Hepatic stellate cell (primary cell): ENCODE measurements around the gene MYL7.
A peak's percentile ranks its signal among the peaks of the same experiment; 100 is the strongest.
"Not testable (repeated sequence)": the region's sequence is repeated elsewhere in the genome, so short reads cannot be mapped to it uniquely, and the experiment has no call there.

Experiments used
- DNase-seq: peaks from one replicate; pipeline ENCODE4 v3.0.0; 2011; ENCODE audit warnings: low spot score

MYL7 gene

GRCh38 chr7:44171901-44172300 lies 30.8 kb upstream of the MYL7 start:
- not testable (repeated sequence) for DNase-seq

GRCh38 chr7:44167920-44168319 lies 26.8 kb upstream of the MYL7 start:
- DNase-seq = no peak

DNA sequence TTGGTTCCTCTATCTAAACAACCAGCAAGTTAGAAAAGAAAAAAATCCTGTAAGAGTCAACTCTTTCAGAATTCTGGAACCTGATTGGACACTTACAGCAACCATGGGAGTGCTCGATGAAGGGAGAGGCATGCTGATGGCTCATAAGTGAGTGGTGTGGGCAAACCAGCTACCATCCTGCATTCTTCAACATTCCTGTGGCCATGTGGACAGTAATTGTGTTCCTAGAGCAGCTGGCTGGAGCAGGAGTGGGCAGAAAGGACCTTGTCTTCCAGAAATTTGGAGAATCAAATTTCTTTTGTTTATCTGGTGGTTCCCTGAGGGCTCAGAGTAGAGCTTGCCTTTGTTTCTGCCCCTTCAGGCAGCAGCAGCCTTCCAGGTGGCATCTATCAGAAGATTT lies 22.5 kb upstream of the MYL7 start:
- peak; percentile 94 for DNase-seq

DNA sequence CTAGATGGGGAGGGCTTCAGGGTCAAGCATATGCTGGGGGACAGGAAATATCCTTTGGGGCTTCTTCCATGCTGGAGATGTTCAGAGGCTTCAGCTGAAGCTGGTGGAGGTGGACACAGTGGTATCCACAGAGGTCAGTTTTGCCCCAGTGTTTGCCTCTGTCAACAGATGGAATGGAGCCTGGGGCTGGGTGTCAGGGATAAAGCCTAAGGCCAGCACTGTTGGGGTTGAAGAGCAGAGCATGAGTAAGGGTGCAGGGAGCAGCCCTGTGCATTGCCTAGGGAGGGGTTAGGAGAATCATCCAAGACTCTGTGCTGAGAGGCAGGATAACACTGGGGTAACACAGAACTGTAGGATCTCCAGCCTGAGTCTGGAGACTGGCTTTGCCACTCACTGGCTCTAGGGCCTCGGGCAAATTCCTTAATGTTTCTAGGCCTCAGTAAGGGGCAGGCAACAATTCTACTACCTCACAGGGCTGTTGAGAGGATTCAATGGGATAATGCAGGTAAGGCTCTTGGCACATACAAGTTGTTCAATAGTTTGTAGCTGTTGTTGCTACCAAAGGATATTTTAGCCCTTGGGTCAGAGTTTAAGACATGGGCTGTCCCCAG lies 21.8 kb upstream of the MYL7 start:
- no peak for DNase-seq

DNA sequence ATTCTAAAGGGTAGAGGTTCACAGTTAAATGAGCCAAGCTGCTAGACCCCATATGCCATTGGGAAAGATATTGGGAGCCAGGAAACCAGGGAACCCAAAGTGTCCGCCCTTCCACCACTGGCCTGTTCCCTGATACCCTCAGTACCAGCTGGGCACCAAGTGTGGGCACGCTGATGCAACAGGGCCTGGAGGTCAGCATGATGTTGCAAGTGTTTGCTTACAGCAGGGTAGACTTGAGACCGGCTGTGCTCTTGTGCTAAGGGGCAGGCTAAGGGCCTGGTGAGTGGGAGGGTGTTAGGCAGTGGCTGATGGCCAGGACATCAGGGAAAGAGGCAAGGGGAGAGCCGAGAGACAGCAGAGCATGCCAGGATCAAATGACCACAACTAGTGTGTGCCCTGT lies 21.0 kb upstream of the MYL7 start:
- DNase-seq = no peak

- no peak for DNase-seq
Measured at GRCh38 chr7:44161371-44161770, 20.2 kb upstream of the MYL7 start.

- DNase-seq = no peak
Measured at GRCh38 chr7:44159824-44160630, 18.9 kb upstream of the MYL7 start.

GRCh38 chr7:44158873-44159631 lies 17.9 kb upstream of the MYL7 start:
- no peak for DNase-seq

GRCh38 chr7:44158096-44158872 lies 17.2 kb upstream of the MYL7 start:
- no peak for DNase-seq

DNA sequence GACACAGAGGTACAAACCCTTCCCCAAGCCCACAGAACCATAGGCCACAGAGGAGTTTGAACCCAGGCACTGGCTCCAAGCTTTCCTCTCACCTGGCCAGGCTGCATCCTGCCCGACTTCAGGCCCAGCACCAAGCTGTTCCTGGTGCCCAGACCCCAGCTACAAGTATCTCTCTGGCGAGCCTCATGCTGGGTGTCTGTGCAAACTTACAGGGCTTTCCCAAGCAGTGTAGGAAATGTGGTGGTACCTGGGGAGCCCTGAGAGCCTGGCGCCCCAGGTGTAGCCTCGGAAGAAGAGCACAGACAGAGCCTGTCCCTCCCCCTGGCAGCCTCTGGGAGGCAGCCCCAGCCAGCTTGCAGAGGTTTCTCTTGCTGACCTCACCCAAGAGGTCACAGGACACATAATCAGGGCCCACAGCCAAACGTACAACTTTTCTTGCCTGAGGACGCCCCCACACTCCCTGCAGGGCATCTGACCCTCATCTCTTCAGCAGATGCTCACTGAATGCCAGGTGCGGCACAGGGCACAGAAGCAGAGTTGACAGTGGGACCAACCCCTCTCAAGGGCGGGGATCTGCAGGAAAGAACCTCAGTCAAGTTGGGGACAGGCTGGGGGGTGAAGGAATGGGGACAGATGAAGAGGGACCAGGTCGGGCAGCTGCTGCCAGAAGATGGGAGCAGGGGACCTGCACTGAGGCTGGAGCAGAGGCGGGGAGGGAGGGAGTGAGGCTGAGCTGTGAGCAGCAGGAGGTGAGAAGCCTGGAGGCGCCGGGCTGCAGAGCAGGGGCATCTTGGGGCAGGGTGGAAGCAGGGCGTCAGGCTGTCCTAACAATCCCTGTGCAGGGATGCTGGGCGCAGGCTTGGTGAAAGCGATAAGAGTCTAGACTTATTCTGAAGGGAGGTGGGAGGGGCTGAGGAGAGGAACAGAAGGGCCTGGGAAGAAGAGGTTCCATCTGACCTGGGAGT lies 16.3 kb upstream of the MYL7 start:
- no peak for DNase-seq

DNA sequence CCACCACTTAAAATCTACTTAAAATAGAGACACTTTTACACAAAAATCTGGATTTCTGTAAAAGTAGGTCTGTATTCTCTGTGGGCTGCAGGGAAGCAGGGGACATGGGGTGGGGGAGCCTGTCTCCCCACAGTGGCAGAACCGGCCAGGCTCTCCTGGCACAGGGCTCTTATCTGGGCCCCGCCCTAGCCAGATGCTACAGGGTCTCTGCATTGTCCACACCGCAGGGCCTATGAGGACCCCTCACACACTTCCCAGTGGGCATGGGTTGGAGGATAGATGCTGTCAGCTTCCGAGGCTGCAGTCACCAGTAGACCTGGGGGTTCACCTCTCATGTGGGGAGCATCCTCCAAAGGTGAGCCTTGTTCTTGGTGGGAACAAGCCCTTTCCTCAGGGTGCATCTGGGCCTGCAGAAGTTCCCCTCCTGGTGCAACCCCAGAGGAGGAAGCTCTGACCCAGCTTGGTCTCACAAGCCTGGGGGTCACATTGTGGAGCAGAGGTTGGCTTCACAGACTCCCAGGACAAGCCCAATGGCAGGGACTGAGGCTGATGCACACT lies 15.4 kb upstream of the MYL7 start:
- DNase-seq = no peak

GRCh38 chr7:44155191-44156185 lies 14.4 kb upstream of the MYL7 start:
- DNase-seq = no peak

DNA sequence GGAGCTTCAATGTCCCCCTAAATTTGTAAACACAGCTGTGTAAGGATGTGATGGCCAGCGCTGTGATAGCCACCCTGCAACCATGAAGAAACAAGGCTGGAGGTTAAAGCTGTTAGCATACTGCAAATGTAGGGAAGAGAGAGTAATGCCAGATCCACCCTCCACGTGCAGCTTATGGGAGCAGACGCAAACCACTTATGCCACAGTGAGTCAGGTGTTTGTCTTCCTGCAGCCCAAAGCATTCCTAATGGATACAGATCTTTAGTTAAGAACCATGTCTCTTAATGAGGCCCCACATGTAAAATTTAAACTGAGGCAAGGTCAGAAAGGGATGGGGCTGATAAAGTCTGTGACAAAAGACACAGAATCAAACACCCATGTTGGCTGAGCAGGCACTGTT lies 13.6 kb upstream of the MYL7 start:
- no peak for DNase-seq

DNA sequence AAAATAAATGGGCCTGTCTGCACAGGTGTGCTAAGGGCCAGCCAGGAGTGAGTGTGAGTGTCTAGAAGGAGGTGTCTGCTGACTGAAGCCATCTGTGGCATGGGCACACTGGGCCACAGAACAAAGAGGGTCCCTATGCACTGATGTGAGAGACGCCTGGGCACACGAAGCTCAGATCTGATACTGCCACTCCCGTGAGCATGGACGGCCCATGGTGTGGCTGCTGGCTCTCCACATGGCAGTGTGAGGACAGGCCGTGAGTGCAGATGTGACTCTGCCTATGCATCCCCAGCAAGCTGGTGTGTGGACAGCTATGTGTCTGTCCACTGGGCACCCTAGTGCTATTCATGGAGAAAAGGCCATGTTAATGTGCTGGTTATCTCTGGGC lies 12.8 kb upstream of the MYL7 start:
- DNase-seq = no peak

- no peak for DNase-seq
Measured at GRCh38 chr7:44152971-44153947, 12.1 kb upstream of the MYL7 start.

DNA sequence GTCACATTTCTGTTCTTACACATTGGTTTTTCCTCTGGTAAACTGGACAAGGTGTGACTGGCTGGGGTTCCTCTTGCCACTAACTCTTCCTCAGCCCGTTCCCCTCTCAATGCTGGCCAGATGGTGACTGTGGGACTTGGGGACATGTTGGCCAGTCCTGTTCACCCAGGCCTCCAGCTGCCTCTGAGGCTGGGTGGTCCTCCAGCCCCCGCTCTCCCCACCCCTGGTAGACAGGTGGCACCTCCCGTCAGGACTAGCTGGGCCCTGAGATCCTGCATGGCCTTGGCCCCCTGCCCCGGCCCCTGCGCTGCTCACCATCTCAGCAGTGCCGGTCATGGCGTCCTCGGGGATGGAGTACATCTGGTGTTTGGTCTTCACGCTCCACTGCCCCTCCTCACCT lies 10.8 kb upstream of the MYL7 start:
- DNase-seq = peak; percentile 1

DNA sequence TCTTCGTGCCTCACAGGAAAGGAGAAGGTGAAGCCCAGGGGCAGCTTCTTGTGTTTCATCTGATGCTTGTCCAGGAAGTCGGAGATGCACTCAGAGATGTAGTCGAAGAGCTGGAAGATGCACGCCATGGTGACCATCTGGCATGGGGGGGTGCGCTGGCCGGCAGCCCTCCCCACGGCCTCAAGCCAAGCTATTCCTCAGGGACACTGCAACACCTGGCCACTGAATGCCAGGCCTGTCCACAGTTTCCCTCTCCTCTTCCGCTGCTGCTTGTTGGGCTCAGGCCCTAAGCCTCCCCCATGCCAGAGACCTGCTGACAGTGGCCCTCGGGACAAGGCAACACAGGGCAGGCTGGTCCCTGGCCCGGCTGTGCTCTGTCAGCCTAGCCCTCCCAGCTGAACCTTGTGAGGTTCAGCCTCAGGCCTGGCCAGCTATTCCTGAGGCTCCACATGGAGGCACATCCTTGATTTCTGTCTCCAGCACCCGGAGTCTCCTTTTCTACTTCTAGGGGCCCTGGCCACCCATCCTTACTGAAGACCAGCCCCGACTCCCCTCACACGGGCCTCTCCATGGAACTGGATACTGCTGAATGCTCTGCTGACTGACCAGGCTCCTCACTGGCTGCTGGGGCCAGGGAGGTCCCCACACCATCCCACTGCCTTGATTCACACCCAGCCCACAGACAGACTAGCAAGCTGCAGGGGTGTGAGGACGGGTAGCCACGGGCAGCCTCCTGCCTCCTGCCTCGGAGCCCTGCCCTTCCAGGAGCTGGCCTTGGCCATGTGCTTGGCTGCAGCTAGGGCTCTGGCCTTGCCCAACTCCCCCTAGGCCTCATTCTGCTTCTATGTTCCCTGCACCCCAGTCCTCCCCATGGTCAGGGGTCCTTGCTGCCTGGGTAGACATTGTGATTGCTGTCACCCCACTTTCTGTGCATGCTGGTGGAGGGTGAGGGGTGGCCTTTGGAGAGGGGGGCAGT lies 10.1 kb upstream of the MYL7 start:
- peak; percentile 2 for DNase-seq
